CD4-positive, alpha-beta T cell treated with Interleukin-2 at 100 ng/mL for 4 hours (primary cell): ENCODE results near the gene ZNF559.
"Not testable (repeated sequence)": the region's sequence is repeated elsewhere in the genome, so short reads cannot be mapped to it uniquely, and the experiment has no call there.

Experiments used
- DNase-seq: peaks from one replicate; pipeline ENCODE4 v3.0.0-alpha.2; 2020; ENCODE audit warnings: low spot score

The ZNF559 gene

DNA sequence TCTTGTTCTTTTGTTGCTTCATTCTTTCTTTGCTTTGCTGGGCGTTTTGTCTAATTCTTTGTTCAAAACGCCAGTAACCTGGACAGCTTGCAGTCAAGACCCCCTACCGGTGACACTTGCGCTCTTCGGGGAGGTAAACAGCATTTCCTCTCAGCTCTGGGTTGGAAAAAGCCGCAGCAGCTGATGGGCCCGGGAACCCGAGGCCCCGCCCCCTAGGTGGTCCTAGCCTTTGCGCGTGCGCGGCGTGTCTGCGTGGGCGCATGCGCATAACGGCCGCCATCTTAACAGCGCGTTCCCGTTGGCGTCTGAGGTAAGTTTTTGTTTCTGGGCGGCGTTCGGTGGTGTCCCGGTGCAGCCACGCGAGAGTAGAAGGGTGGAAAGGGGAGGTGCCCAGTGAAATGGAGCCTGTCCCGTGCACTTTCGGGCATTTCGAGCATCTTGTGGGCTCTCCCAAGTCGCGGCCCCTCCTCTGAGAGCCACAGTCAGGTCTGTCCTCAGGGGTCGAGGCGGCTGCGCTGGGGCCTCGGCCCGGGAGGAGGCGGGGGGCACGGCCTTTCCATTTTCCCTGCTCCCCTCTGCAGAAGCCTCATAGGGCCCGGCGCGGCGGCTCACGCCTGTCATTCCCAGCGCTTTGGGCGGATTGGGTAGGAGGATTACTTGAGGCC is at the start of gene ZNF559:
Gene ZNF559, plus strand, starts transcription at position 261 of the 665 bp plus-strand sequence. CDS start 14,371 bp downstream, outside the sequence.
- peak; percentile 96 for DNase-seq

DNA sequence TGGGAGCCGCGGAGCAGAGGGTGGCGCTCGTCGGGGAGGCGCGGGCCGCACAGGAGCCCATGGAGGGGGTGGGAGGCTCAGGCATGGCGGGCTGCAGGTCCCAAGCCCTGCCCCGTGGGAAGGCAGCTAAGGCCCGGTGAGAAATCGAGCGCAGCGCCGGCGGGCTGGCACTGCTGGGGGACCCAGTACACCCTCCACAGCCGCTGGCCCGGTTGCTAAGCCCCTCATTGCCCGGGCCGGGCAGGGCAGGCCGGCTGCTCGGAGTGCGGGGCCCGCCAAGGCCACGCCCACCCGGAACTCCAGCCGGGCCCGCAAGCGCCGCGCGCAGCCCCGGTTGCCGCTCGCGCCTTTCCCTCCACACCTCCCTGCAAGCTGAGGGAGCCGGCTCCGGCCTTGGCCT is 40.5 kb upstream of the ZNF559 start:
- not testable (repeated sequence) for DNase-seq

- DNase-seq, result no peak
Observed at GRCh38 chr19:9289231-9289884, 34.6 kb upstream of the ZNF559 start.

- no peak for DNase-seq
Observed at GRCh38 chr19:9295411-9295849, 28.5 kb upstream of the ZNF559 start.

DNA sequence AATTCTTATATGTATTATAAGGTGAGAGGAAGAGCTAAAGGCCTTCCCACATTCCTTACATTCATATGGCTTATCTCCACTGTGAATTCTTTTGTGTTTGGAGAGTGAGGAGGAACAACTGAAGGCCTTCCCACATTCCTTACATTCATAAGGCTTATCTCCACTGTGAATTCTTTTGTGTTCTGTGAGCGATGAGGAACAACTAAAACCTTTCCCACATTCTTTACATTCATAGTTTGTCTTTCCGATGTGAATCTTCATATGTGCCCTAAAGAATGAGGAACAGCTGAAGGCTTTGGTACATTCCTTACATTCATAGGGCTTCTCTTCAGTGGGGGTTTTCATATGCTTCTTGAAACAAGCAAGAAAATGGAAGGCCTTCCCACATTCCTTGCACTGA is 27.6 kb upstream of the ZNF559 start:
- no peak for DNase-seq

DNA sequence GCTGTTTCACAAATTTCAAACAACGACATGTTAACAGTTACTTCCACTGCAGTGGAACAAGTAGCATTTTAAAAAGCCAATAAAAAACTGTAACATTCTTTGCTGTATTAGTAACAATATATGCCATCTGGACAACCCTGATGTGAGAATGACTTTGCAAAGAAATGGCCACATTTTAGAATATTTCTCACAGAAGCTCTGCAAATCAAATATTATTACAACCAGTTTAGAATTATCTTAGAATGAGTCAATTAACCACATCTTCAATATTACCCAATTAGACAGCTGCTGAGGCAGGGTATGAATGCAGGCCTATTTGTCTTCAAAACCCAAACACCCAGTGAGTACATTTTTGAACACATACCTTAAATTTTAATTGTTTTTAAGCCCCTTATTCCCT is 17.5 kb upstream of the ZNF559 start:
- no peak for DNase-seq

- DNase-seq, result no peak
Observed at GRCh38 chr19:9308091-9308770, 15.7 kb upstream of the ZNF559 start.

DNA sequence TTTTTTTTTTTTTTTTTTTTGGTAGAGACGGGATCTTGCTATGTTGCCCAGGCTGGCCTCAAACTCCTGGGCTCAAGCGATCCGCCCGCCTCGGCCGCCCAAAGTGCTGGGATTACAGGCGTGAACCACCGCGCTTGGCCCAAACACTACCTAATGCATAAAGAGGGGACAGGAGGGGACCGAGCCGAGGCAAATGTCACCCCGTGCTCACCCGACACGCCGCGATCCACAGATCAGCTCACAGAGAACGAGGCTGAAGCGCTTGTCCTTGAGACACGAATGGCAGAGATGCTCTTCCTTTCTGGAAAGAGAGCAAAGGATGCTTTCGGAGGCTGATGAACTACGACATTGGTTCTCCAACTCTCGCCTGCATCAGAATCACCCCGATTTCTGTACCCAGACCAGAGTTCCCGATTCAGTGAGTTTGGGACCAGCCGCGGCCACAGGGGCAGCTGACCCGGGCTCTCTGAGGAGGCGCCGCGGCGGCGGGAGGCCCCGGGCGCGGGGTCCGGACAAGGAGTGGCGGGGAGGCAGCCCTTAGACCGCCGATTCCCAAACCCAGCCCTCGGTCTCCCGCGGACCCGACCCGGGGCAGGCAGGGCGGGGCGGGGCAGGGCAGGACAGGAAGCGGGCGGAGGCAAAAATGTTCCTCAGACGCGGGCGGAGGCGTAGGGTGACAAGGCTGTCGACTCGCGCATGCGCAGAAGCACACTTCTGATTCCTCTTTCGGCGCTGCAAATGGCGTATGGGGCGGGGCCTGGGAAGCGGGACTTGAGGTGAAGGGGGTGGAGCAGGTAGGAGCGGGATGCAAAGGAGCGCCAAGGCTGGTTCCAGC is 14.6 kb upstream of the ZNF559 start, which contains the start of gene ZNF699:
Gene ZNF699, minus strand, starts transcription at position 700 of the 835 bp plus-strand sequence. CDS start 4,719 bp downstream, outside the sequence.
- peak; percentile 98 for DNase-seq

GRCh38 chr19:9309974-9310446 is 14.0 kb upstream of the ZNF559 start:
- DNase-seq, result no peak

- no peak for DNase-seq
Observed at GRCh38 chr19:9313756-9314155, 10.2 kb upstream of the ZNF559 start.

DNA sequence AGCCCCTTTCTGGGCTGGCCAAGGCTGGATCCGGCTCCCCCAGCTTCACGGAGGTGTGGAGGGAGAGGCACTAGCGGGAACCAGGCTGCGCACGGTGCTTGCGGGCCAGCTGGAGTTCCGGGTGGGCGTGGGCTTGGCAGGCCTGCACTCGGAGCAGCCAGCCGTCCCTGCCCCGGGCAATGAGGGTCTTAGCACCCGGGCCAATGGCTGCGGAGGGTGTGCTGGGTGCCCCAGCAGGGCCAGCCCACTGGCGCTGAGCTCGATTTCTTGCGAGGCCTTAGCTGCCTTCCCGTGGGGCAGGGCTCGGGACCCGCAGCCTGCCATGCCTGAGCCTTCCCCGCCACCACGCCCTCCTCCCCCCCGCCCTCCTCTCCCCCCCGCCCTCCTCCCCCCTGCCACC is 2.6 kb upstream of the ZNF559 start:
- no peak for DNase-seq

DNA sequence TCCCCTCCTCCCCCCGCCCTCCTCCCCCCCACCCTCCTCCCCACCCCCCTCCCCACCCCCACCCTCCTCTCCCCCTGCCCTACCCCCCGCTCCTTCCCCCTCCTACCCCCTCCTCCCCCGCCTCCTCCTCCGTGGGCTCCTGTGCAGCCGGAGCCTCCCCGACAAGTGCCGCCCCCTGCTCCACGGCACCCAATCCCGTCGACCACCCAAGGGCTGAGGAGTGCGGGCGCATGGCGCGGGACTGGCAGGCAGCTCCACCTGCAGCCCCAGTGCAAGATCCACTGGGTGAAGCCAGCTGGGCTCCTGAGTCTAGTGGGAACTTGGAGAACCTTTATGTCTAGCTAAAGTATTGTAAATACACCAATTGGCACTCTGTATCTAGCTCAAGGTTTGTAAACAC is 2.2 kb upstream of the ZNF559 start:
- not testable (repeated sequence) for DNase-seq

- not testable (repeated sequence) for DNase-seq
Observed at GRCh38 chr19:9322201-9322600, 1.8 kb upstream of the ZNF559 start.

DNA sequence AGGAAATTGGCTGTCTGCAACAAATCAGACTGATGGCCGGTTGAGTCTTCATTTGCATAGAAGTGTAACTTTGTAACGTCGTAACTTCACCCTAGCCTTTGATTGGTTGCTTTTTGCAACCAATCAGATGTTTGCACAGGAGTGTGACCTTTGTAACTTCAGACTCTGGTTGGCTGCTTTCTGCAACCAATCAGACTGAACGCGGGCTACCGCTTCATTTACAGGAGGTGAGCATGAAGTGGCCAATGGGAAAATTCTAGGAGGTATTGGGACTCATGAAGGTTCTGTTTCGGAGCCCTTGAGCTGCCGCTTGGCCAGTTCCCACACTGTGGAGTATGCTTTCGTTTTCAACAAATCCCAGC is 441 bp upstream of the ZNF559 start:
- peak; percentile 69 for DNase-seq

DNA sequence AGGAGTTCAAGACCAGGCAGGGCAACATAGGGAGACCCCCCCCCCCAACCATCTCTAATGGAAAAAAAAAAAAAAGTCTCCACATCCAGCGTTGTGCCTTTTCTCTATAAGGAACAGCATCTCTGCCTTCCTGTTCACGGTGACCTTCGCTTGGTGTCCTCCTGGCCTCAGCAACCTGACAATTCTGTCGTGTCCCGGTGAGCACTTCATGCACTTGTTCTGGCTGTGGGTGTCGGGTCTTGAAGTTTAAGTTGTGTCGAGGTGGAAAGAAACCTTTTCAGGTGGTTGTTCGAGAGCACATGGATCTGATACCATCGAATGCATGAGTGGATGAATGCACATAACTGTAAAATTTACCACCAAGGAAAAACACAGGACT is 594 bp downstream of the ZNF559 start:
- no peak for DNase-seq

DNA sequence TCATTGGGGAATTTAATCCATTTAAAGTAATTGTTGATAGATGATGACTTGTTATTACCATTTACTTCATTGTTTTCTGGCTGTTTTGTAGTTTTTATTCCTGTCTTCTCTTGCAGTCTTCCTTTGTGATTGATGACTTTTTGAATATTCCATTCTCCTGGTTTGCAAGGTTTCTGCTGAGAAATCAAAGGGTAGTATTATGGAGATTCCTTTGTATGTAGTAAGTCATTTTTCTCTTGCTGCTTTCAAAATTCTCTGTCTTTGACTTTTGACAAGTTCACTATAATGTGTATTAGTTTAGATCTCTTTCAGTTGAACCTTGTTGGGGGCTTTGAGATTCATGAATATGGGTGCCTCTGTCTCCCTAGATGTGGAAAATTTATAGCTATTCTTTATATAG is 6.0 kb downstream of the ZNF559 start:
- DNase-seq, result no peak

DNA sequence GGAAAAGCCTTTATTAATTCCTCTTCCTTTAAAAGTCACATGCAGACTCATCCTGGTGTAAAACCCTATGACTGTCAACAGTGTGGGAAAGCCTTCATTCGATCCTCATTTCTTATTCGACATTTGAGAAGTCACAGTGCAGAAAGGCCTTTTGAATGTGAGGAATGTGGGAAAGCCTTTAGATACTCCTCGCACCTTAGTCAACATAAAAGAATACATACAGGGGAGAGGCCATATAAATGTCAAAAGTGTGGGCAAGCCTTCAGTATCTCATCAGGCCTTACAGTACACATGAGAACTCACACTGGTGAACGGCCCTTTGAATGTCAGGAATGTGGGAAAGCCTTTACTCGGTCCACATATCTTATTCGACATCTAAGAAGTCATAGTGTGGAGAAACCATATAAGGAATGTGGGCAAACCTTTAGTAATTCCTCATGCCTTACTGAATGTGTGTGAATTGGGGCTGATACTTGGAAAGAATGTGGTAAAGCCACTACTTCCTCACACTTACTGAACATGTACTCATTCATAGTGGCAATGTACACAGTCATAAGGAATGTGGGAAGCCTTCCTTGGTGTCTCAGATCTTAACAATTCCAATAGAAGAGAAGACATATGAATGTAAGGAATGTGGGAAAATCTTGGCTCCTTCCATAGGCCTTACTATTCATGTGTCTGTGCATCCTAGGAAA is 18.8 kb downstream of the ZNF559 start:
- no peak for DNase-seq

DNA sequence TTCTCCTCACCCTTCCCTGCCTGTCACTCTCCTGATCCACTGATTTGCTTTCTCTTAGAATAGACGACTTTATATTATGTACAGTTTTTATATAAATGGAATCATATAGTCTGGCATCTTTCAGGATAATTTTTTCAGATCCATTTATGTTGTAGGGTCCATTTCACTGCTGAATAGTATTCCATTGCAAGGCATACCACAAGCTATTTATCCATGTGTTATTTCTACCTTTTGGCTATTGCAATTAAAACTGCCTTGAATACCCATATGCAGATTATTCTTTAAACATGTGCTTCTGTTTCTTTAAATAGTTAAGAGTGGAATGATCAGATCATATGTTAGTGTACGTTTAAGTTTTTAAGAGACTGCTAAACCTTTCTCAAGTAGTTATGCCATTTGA is 21.0 kb downstream of the ZNF559 start:
- no peak for DNase-seq

DNA sequence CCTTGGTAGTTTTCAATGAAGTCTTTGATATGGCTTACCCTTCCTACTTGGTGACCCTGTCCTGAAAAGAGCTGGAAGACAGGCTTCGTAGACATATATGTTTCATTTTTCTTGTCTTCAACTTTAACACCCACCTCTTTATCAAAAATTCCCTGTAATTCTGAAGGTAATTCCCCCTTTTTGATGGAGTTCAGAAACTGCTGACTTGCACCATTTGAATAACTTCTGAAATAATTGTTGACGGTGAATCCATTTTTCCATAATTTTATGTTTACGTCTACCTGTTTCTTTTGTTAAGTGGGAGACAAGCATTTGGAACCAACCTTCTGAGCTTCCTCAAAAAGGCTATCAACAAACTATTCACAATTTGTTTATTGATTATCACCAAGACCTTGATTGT is 24.3 kb downstream of the ZNF559 start:
- DNase-seq, result no peak

- no peak for DNase-seq
Observed at GRCh38 chr19:9348671-9349070, 24.7 kb downstream of the ZNF559 start.

GRCh38 chr19:9352505-9352904 is 28.5 kb downstream of the ZNF559 start:
- no peak for DNase-seq

DNA sequence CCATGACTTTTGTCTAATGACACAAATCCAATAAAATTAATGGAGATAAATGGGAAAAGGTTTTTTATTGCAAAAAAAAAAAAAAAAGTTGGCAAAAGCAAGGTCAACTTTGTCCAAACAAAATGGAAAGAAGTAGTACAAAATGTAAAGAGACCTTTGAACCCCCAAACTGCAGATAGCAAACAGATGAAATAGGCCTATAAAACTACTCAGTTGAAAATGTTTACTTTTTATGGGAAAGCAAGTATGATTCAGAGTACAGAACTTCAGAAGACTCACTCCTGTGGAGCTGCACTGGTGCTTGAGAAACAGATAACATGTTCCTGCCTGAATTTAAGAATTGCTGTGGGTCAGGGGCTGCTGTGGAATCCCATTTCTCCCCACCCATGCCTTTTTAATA is 29.0 kb downstream of the ZNF559 start:
- no peak for DNase-seq
